Parathyroid adenoma (tissue), 2 donors: ENCODE results near the gene KRT3.

Source experiments
- H2AFZ ChIP-seq: fragments of 300-600 bp; sonication (generic); one replicate; pipeline ENCODE4 v1.7.0; 2017; ENCODE audit warnings: antibody characterized with exemption, mild to moderate bottlenecking
- H3K27ac ChIP-seq: fragments of 300-600 bp; sonication (generic); one replicate; pipeline ENCODE4 v1.7.0; 2017
- H3K27me3 ChIP-seq: fragments of 300-600 bp; sonication (generic); one replicate; pipeline ENCODE4 v1.7.0; 2017; ENCODE audit warnings: low read length; ENCODE audit not compliant: control insufficient read depth, insufficient read depth
- H3K36me3 ChIP-seq: fragments of 300-600 bp; sonication (generic); one replicate; pipeline ENCODE4 v1.7.0; 2017; ENCODE audit warnings: low read length; ENCODE audit not compliant: control insufficient read depth, insufficient read depth
- H3K4me1 ChIP-seq: fragments of 300-600 bp; sonication (generic); one replicate; pipeline ENCODE4 v1.7.0; 2017; ENCODE audit warnings: control low read depth
- H3K4me2 ChIP-seq: fragments of 300-600 bp; sonication (generic); one replicate; pipeline ENCODE4 v1.7.0; 2017; ENCODE audit warnings: low read length
- H3K4me3 ChIP-seq: fragments of 300-600 bp; sonication (generic); one replicate; pipeline ENCODE4 v1.7.0; 2017; ENCODE audit warnings: low read depth, low read length
- H3K79me2 ChIP-seq: fragments of 300-600 bp; sonication (generic); one replicate; pipeline ENCODE4 v1.7.0; 2017; ENCODE audit warnings: control low read depth
- H3K9ac ChIP-seq: fragments of 300-600 bp; sonication (generic); one replicate; pipeline ENCODE4 v1.7.0; 2017; ENCODE audit warnings: mild to moderate bottlenecking
- H3K9me3 ChIP-seq: fragments of 300-600 bp; sonication (generic); one replicate; pipeline ENCODE4 v1.7.0; 2017; ENCODE audit warnings: low read length; ENCODE audit not compliant: control insufficient read depth
- TF ChIP-seq, protein P1 (sequence below): fragments of 300-600 bp; sonication (generic); IDR thresholded peaks from one replicate; pipeline ENCODE4 v1.7.0; 2017; ENCODE audit warnings: antibody characterized with exemption, mild to moderate bottlenecking
- donor health status: primary hyperparathyroidism.

Gene KRT3

DNA sequence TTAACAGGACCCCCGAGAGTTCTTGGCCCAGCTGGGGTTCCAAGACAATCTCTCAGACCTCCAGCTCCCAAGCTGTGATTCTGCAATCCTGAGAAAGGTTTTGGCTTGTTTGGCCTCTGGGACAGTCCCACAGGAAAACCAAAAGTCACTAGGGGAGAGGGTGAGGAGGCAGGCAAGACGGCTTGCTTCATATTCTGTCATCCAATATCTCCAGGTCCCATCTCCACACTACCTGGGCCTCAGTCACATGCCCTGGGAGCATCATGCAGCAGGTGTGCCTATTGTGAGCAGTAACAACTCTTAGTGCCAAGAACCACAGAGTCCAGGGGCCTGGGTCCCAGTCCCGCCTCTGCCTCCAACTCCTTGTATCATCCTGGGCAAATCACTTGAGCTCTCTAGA, 36.5 kb upstream of the KRT3 start:
- Histone ChIP-seq H3K4me2 (no peak overlapping the region), H3K79me2 (no peaks in the 10 kb centered on the region), H3K27me3 (no peaks in the 10 kb centered on the region), H3K36me3 (no peaks in the 10 kb centered on the region), H3K9ac (no peak overlapping the region), H3K4me1 (no peaks in the 10 kb centered on the region), H3K9me3 (no peaks in the 10 kb centered on the region), H2AFZ (no peak overlapping the region), H3K4me3 (no peak overlapping the region), H3K27ac (no peak overlapping the region)
- TF ChIP-seq, protein P1, sequence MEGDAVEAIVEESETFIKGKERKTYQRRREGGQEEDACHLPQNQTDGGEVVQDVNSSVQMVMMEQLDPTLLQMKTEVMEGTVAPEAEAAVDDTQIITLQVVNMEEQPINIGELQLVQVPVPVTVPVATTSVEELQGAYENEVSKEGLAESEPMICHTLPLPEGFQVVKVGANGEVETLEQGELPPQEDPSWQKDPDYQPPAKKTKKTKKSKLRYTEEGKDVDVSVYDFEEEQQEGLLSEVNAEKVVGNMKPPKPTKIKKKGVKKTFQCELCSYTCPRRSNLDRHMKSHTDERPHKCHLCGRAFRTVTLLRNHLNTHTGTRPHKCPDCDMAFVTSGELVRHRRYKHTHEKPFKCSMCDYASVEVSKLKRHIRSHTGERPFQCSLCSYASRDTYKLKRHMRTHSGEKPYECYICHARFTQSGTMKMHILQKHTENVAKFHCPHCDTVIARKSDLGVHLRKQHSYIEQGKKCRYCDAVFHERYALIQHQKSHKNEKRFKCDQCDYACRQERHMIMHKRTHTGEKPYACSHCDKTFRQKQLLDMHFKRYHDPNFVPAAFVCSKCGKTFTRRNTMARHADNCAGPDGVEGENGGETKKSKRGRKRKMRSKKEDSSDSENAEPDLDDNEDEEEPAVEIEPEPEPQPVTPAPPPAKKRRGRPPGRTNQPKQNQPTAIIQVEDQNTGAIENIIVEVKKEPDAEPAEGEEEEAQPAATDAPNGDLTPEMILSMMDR = no peak

DNA sequence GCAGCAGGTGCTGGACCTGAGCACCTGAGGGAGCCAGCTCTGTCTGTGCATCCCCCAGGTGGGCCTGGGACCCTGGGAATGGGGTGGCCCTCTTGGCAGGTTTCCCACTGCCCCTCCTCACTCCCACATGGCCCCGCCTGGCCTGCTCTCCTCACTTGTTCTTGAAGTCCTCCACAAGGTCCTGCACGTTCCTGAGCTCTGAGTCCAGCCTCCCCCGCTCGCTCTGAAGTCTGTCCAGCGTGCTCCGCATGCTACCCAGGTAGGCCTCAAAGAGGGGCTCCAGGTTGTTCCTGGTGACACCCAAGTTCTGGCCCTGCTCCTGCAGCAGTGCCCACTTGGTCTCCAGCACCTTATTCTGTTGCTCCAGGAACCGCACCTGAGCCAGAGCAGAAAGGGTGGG, 35.3 kb upstream of the KRT3 start:
- no peak overlapping the region for H3K4me2 ChIP-seq
- H2AFZ ChIP-seq = no peak overlapping the region
- no peaks in the 10 kb centered on the region for H3K36me3 ChIP-seq
- TF ChIP-seq, protein P1 = no peak
- no peak overlapping the region for H3K9ac ChIP-seq
- no peak overlapping the region for H3K4me3 ChIP-seq
- no peak overlapping the region for H3K27ac ChIP-seq
- H3K4me1 ChIP-seq = no peaks in the 10 kb centered on the region
- H3K79me2 ChIP-seq = no peaks in the 10 kb centered on the region
- no peaks in the 10 kb centered on the region for H3K27me3 ChIP-seq
- H3K9me3 ChIP-seq = no peaks in the 10 kb centered on the region

GRCh38 chr12:52829986-52830770, 34.3 kb upstream of the KRT3 start:
- Histone ChIP-seq H3K4me2 (no peak overlapping the region), H3K4me3 (no peak overlapping the region), H3K36me3 (no peaks in the 10 kb centered on the region), H3K9me3 (no peaks in the 10 kb centered on the region), H3K4me1 (no peaks in the 10 kb centered on the region), H3K27ac (no peak overlapping the region), H2AFZ (no peak overlapping the region), H3K9ac (no peak overlapping the region), H3K27me3 (no peaks in the 10 kb centered on the region), H3K79me2 (no peaks in the 10 kb centered on the region)
- TF ChIP-seq, protein P1 = no peak

GRCh38 chr12:52828591-52829021, 32.7 kb upstream of the KRT3 start:
- TF ChIP-seq, protein P1 = no peak
- Histone ChIP-seq H3K79me2 (no peaks in the 10 kb centered on the region), H3K36me3 (no peaks in the 10 kb centered on the region), H3K27me3 (no peaks in the 10 kb centered on the region), H2AFZ (no peak overlapping the region), H3K4me1 (no peaks in the 10 kb centered on the region), H3K4me2 (no peak overlapping the region), H3K9ac (no peak overlapping the region), H3K27ac (no peak overlapping the region), H3K9me3 (no peaks in the 10 kb centered on the region), H3K4me3 (no peak overlapping the region)

DNA sequence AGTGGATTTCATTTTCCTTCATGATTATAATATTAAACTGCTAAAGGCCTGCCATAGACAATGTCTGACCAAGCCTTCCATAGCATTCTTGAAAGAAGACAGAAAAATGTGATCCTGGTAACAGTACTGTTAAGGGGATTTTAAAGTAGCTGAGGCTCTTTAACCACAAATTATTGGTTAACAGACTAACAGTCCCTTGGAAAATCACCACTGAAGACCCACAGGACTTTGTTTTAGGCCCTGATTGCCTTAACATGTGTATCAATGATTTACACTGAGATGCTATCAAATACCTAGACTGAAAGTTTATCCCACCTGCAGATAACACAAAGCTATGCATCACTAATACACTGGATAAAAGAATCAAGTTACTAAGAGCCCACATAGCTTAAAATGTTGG, 32.2 kb upstream of the KRT3 start:
- Histone ChIP-seq H3K4me1 (no peaks in the 10 kb centered on the region), H3K79me2 (no peaks in the 10 kb centered on the region), H3K4me3 (no peak overlapping the region), H2AFZ (no peak overlapping the region), H3K9me3 (no peaks in the 10 kb centered on the region), H3K9ac (no peak overlapping the region), H3K27me3 (no peaks in the 10 kb centered on the region), H3K36me3 (no peaks in the 10 kb centered on the region), H3K4me2 (no peak overlapping the region), H3K27ac (no peak overlapping the region)
- TF ChIP-seq, protein P1 = no peak
